Hematopoietic multipotent progenitor cell treated with erythropoietin and hydrocortisone succinate and interleukin-3 and kit ligand, for 6 days (in vitro differentiated cells): Measurements from ENCODE around the gene ITGA2.
"Not testable (repeated sequence)": the region's sequence is repeated elsewhere in the genome, so short reads cannot be mapped to it uniquely, and the experiment has no call there.

Source experiments
- DNase-seq: peaks from one replicate; pipeline ENCODE4 v3.0.0-alpha.2; 2015

The ITGA2 gene

DNA sequence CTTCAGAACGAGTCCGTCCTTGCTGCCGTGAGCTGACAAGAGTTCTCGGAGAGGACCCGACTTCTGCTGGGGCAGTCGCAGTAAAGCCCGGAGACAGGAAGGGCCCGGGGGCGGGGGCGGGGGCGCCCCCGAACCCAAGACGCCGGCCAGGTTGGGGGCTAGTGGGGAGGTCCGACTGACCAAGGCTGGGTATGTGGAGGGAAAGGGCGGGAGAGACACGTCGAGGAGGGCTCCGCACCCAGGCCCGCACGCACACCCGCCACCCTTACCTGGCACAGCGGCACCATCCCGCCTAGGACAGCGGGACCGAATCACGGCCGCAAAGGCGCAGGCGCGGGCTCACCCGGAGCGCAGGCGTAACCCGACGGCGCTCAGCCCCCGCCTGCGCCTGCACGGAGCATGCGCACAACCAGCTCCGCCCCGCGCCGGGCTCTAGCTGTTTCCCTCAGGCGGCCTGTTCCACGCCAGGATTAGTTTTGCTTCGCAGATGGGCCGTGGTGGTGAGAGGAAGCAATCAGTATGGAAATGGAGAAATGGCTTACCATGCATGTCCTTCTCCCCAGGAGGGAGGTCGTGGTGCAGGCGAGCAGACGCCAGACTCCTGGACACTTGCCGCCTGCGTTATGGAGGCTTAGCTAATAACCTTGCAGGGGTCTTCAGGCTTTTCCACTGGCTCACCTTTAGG, 120.4 kb downstream of the ITGA2 start, which contains the start of gene MOCS2:
Gene MOCS2, minus strand, starts transcription at position 315 of the 685 bp plus-strand sequence. CDS start 2,583 bp downstream, outside the sequence.
- peak; percentile 94 for DNase-seq

GRCh38 chr5:53110156-53110555, 121.0 kb downstream of the ITGA2 start:
- peak; percentile 6 for DNase-seq

GRCh38 chr5:53111139-53111538, 122.0 kb downstream of the ITGA2 start:
- no peak for DNase-seq

GRCh38 chr5:53112307-53112706, 123.2 kb downstream of the ITGA2 start:
- DNase-seq, result not testable (repeated sequence)

DNA sequence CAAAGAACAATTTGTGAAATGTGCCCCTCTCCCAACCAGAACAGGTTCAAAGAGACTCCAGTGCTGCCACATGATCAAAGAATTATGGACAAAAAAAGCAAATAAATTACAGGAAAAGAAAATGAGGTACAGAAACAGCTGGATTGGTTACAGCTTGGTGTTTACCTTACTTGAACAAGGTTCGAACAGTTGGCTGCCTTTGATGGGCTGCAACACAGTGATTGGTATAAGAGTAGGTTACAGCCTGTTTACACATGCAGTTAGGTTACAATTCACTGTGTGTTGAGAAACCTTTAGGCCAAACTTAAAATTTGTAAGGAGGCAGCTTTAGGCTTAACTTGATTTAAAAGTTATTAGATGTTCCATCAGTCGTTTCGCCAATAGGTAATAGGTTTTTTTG, 123.8 kb downstream of the ITGA2 start:
- DNase-seq, result no peak

- DNase-seq, result no peak
Measured at GRCh38 chr5:53113947-53114346, 124.8 kb downstream of the ITGA2 start.

DNA sequence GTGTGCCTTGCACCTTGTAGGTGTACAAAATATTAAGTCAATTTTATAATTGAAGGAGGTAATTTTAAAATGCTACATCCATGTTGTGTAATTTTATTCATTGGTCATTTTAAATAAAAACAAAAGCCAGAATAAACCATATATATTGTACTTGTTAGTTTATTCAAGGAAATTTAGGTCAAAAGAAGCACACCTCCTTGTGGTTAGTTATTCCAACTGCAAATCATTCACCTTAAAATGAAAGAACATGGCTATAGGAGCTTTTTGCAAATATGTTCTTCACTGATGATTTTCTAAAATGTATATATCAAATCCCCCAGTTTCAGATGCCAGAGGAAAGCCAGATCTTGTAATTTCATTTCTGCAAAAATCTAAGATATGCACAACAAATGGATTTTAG, 125.8 kb downstream of the ITGA2 start:
- peak; percentile 45 for DNase-seq

DNA sequence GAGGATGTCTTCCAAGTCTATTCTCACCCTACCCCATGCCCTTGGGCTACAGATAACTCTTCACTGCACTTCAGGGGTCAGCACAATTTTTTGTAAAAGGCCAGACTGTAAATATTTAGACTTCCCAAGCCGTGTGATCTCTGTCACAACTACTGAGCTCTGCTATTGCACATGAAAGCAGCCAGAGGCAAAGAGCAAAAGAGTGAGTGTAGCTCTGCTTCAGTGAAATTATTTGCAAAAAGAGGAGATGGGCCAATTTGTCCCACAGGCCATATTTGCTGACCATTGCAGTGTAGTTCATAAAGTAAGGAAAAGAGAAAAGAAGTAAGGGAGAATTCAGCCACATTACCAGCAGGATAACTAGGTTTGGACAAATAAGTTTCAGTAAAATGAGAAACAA, 127.4 kb downstream of the ITGA2 start:
- DNase-seq, result no peak

GRCh38 chr5:53118879-53119278, 129.7 kb downstream of the ITGA2 start:
- peak; percentile 9 for DNase-seq

GRCh38 chr5:53120165-53120564, 131.0 kb downstream of the ITGA2 start:
- DNase-seq, result no peak

- peak; percentile 44 for DNase-seq
Measured at GRCh38 chr5:53123702-53124101, 134.6 kb downstream of the ITGA2 start.

DNA sequence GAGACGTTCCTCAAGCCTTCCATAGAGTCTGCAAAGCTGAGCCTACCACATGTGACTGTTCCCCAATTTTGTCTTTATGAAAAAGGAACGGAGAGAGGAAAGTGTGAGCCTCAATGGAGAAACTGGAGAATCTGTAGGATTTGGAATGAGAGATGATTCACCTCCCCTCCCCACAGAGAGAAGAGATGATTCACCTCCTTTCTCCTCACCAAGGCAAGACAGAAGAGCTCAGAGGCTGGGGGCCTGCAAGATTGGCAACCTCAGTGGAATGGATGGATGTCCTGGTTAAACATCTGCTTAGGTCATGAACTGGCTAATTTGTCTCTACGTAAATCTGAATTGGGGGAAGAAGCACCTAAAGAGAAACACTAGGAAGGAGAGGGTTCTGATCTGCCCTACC, 137.4 kb downstream of the ITGA2 start:
- no peak for DNase-seq

GRCh38 chr5:53127107-53127506, 138.0 kb downstream of the ITGA2 start:
- DNase-seq, result no peak

DNA sequence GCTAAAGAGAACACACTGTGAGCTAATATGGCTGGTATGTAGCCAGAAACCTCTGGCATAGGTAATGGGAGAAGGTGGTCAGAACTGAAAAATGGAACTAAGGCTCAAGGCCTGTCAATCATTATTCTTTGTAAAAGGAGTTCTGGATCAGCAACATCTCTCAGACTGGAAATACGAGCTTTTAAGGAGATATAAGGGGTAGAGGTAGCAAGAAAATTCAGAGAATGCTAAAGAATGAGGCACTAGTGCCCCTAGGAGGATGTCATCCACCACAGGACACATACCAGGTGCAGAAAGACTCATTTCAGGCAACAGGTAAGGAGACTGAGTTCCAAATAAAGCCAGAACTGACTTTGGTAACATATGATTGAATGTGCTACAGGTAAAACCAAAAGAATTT, 139.3 kb downstream of the ITGA2 start:
- DNase-seq, result no peak

DNA sequence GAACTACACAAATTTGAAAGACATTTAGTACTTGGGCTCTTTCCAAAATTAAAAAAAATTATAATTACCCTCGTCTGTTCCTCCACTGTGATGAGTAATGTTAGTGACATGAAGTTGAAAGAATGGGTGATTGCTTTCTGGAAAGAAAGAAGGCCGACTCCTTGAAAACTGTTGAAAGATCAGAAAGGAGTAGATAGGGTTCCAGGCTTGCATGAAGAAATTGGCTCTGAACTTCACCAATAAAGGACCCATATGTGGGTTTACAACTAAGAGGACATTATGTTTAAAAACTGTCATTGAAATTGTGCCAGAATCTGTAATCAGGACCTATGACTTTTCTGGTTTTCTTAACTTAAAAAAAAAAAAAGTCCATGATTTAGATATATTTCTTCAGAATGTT, 141.1 kb downstream of the ITGA2 start:
- no peak for DNase-seq

GRCh38 chr5:53133020-53133419, 143.9 kb downstream of the ITGA2 start:
- peak; percentile 55 for DNase-seq
